A673 (cell line): ENCODE data around the gene SLIT3. TPM values are rescaled to one million over a fixed set of nuclear protein-coding genes. Genes with fewer than 3 reads are reported as not detected.

Experiments
- BruUV-seq: library from RNA; stranded (reverse); fragments of 400-500 nt; replicated peaks from 2 replicates; lab custom pipeline; 2021; lab: Mats Ljungman, UMichigan
- CTCF ChIA-PET: fragments of 300-600 bp; sonication (Branson Sonifier 250); formaldehyde crosslinking; loops from one replicate; lab custom pipeline; 2022; ENCODE audit warnings: antibody characterized with exemption; lab: Charles Lee
- POLR2A ChIA-PET: fragments of 300-600 bp; sonication (Branson Sonifier 250); formaldehyde crosslinking; loops from one replicate; lab custom pipeline; 2022; ENCODE audit warnings: antibody characterized with exemption; ENCODE audit not compliant: low non-redundant PET; lab: Charles Lee
- DNase-seq: peaks from one replicate; pipeline ENCODE4 v3.0.0-alpha.2; 2015; ENCODE audit warnings: low spot score
- H3K27ac ChIP-seq: fragments of 200-600 bp; sonication (generic); 2 replicates; pipeline ENCODE4 v1.5.1; 2016; ENCODE audit warnings: mixed run types, low read depth, mild to moderate bottlenecking, mixed read lengths, antibody characterized with exemption, low read length; ENCODE audit not compliant: poor library complexity, severe bottlenecking
- H3K27me3 ChIP-seq: fragments of 200-600 bp; sonication (generic); replicated peaks from 2 replicates; pipeline ENCODE4 v1.6.1; 2017; ENCODE audit warnings: mixed run types, low read depth, mild to moderate bottlenecking, mixed read lengths, antibody characterized with exemption, low read length; ENCODE audit not compliant: insufficient read depth, poor library complexity
- H3K36me3 ChIP-seq: fragments of 200-600 bp; sonication (generic); 2 replicates; pipeline ENCODE4 v1.6.1; 2016; ENCODE audit warnings: mixed run types, mild to moderate bottlenecking, mixed read lengths, antibody characterized with exemption, low read length; ENCODE audit not compliant: insufficient read depth, poor library complexity, severe bottlenecking
- H3K4me1 ChIP-seq: fragments of 200-600 bp; sonication (generic); 2 replicates; pipeline ENCODE4 v1.6.1; 2017; ENCODE audit warnings: mixed run types, mild to moderate bottlenecking, mixed read lengths, antibody characterized with exemption, low read length; ENCODE audit not compliant: insufficient read depth, poor library complexity, severe bottlenecking
- H3K4me3 ChIP-seq: fragments of 200-600 bp; sonication (generic); 2 replicates; pipeline ENCODE4 v1.5.1; 2016; ENCODE audit warnings: low read depth, mixed run types, mild to moderate bottlenecking, mixed read lengths, low read length; ENCODE audit not compliant: poor library complexity, severe bottlenecking
- H3K9me3 ChIP-seq: fragments of 200-600 bp; sonication (generic); 2 replicates; pipeline ENCODE4 v1.6.1; 2016; ENCODE audit warnings: mixed run types, low read depth, mild to moderate bottlenecking, mixed read lengths, antibody characterized with exemption, low read length; ENCODE audit not compliant: poor library complexity, severe bottlenecking
- EZH2 ChIP-seq: fragments of 200-600 bp; sonication (generic); IDR thresholded peaks from 2 replicates; pipeline ENCODE4 v1.6.1; 2017; ENCODE audit warnings: borderline replicate concordance, low read depth, mild to moderate bottlenecking, mixed read lengths, antibody characterized with exemption, low read length; ENCODE audit not compliant: poor library complexity, severe bottlenecking
- intact Hi-C: fragments of 100-400 bp; cut with micrococcal nuclease; formaldehyde crosslinking; loops from one replicate; pipeline ENCODE4 v1.10.0; 2022; ENCODE audit not compliant: unreplicated experiment
- total RNA-seq: library from RNA; stranded (reverse); gene quantifications from 2 replicates; pipeline ENCODE4 v1.2.3, GENCODE V29; 2021
- TF ChIP-seq, protein P1 (sequence below): fragments of 300-800, 200-600 bp; sonication (generic); conservative IDR thresholded peaks from 2 replicates; pipeline ENCODE4 v1.5.1; 2017; ENCODE audit warnings: low read depth, mild to moderate bottlenecking, antibody characterized with exemption, low read length, moderate library complexity, mixed read lengths

Gene SLIT3
- total RNA-seq, 1 experiment from 2014 or later = not detected

DNA sequence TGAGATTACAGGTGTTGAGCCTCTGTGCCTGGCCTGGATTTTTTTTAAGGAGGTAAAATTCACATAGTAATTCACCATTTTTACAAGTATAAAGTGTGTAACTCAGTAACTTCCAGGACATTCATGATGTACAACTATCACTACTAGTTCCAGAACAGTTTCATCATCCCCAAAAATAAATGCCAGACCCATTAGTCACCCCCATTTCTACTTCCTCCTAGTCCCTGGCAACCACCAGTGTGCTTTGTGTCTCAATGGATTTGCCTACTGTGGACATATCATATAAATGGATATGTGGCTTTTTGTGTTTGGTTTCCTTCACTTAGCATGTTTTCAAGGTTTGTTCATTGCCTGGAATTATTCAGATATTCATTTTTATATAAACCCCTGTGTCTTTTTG, 649.3 kb downstream of the SLIT3 start:
- Histone ChIP-seq H3K27ac (no peak overlapping the region), H3K27me3 (no peaks in the 10 kb centered on the region), H3K4me3 (no peak overlapping the region), H3K9me3 (no peaks in the 10 kb centered on the region), H3K36me3 (no peaks in the 10 kb centered on the region), H3K4me1 (peaks cover 4% of the 10 kb centered on the region)
- intact Hi-C loops = no loop called here
- POLR2A ChIA-PET = no interaction called here
- DNase-seq = peak; percentile 48
- BruUV-seq = no TSS peak
- TF ChIP-seq EZH2 = no peak
- TF ChIP-seq, protein P1, sequence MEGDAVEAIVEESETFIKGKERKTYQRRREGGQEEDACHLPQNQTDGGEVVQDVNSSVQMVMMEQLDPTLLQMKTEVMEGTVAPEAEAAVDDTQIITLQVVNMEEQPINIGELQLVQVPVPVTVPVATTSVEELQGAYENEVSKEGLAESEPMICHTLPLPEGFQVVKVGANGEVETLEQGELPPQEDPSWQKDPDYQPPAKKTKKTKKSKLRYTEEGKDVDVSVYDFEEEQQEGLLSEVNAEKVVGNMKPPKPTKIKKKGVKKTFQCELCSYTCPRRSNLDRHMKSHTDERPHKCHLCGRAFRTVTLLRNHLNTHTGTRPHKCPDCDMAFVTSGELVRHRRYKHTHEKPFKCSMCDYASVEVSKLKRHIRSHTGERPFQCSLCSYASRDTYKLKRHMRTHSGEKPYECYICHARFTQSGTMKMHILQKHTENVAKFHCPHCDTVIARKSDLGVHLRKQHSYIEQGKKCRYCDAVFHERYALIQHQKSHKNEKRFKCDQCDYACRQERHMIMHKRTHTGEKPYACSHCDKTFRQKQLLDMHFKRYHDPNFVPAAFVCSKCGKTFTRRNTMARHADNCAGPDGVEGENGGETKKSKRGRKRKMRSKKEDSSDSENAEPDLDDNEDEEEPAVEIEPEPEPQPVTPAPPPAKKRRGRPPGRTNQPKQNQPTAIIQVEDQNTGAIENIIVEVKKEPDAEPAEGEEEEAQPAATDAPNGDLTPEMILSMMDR = no peak
- CTCF ChIA-PET = no interaction called here

DNA sequence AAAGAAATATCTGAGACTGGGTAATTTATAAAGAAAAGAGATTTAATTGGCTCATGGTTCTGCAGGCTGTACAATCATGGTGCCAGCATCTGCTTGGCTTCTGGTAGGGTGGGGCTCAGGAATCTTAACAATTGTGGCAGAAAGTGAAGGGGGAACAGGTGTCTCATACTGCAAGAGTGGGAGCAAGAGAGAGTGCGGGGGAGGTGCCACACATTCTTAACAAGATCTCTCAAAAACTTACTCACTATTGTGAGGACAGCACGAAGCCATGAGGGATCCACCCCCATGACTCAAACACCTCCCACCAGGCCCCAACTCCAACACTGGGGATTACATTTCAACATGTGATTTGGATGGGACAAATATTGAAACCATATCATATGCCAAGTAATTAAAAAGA, 651.6 kb downstream of the SLIT3 start:
- no peaks in the 10 kb centered on the region for H3K4me1 ChIP-seq
- intact Hi-C loops = no loop called here
- H3K36me3 ChIP-seq = no peaks in the 10 kb centered on the region
- TF ChIP-seq, protein P1 = no peak
- no peak for TF ChIP-seq EZH2
- H3K9me3 ChIP-seq = no peaks in the 10 kb centered on the region
- BruUV-seq = no TSS peak
- no peak for DNase-seq
- ChIA-PET CTCF (no interaction called here), POLR2A (no interaction called here)
- H3K27ac ChIP-seq = no peak overlapping the region
- H3K4me3 ChIP-seq = no peak overlapping the region
- no peaks in the 10 kb centered on the region for H3K27me3 ChIP-seq

DNA sequence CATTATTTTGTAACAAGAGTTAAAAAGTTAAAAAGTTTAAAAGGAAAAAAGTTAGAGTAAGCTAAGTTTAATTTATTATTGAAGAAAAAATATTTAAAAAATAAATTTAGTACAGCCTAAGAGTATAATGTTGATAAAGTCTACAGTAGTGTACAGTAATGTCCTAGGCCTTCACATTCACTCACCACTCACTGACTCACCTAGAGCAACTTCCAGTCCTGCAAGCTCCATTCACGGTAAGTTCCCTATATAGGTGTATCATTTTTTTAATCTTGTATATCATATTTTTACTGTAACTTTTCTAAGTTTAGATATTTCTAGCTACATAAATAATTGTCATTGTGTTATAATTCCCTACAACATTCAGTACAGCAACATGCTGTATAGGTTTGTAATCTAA, 652.4 kb downstream of the SLIT3 start:
- Histone ChIP-seq H3K4me3 (no peak overlapping the region), H3K4me1 (no peaks in the 10 kb centered on the region), H3K27ac (no peak overlapping the region), H3K27me3 (no peaks in the 10 kb centered on the region), H3K36me3 (no peaks in the 10 kb centered on the region), H3K9me3 (no peaks in the 10 kb centered on the region)
- no TSS peak for BruUV-seq
- intact Hi-C loops = no loop called here
- POLR2A ChIA-PET = no interaction called here
- no peak for DNase-seq
- CTCF ChIA-PET = no interaction called here
- TF ChIP-seq, protein P1 = no peak
- TF ChIP-seq EZH2 = no peak
